Measurements from ENCODE around the gene IGSF8. TPM values are rescaled to one million over a fixed set of nuclear protein-coding genes. Genes with fewer than 3 reads are reported as not detected.
"Not testable (repeated sequence)": the region's sequence is repeated elsewhere in the genome, so short reads cannot be mapped to it uniquely, and the experiment has no call there.

IGSF8 gene
- total RNA-seq, 1 experiment from 2014 or later, result 14.0 TPM

- intact Hi-C loops (cut with micrococcal nuclease; ENCODE audit: unreplicated experiment), result no loop called here
Observed at GRCh38 chr1:160112357-160112756, 13.9 kb upstream of the IGSF8 start.

DNA sequence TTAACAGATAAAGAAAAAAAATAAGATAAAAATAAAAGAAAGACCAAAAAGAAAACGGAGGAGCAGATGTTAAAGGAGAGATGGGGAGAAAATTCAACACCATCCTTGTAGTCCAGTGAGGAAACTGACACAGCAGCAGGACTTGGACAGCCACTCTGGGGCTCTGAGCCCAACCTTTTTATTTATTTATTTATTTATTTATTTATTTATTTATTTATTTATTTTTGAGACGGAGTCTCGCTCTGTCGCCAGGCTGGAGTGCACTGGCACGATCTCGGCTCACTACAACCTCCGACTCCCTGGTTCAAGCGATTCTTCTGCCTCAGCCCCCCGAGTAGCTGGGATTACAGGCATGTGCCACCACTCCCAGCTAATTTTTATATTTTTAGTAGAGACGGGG, 13.0 kb upstream of the IGSF8 start:
- BruUV-seq (replicated peaks), result not testable (repeated sequence)

More at GRCh38 chr1:160112357-160112756, 13.9 kb upstream of the IGSF8 start:
- no TSS peak for BruUV-seq (replicated peaks)
- CTCF ChIA-PET, result interaction anchor here (0.5 to 0.6 kb wide), 2 partner anchors 11 to 34 kb away, joined by 3 to 5 read pairs; no protein-coding TSS in a partner anchor
- no peak for DNase-seq (ENCODE audit: low spot score)
- H3K9me3 ChIP-seq (ENCODE audit: low read depth, low read length, poor library complexity, severe bottlenecking), result no peaks in the 10 kb centered on the region
- peaks cover 5% of the 10 kb centered on the region for H3K4me1 ChIP-seq (ENCODE audit: insufficient read depth, low read length, poor library complexity, severe bottlenecking)
- H3K27ac ChIP-seq (ENCODE audit: low read depth, low read length, poor library complexity, severe bottlenecking), result no peak overlapping the region
- H3K36me3 ChIP-seq (ENCODE audit: insufficient read depth, low read length, poor library complexity, severe bottlenecking), result no peaks in the 10 kb centered on the region
- POLR2A ChIA-PET (ENCODE audit: low non-redundant PET), result no interaction called here
- H3K27me3 ChIP-seq (replicated peaks; ENCODE audit: insufficient read depth, low read depth, low read length, poor library complexity), result no peaks in the 10 kb centered on the region
- TF ChIP-seq CTCF (conservative IDR thresholded peaks at IDR 0.05; ENCODE audit: low read depth, low read length) (no peak), EZH2 (IDR thresholded peaks at IDR 0.05; ENCODE audit: borderline replicate concordance, low read depth, low read length, poor library complexity, severe bottlenecking) (no peak)
- H3K4me3 ChIP-seq (ENCODE audit: low read depth, low read length, poor library complexity, severe bottlenecking), result no peak overlapping the region

DNA sequence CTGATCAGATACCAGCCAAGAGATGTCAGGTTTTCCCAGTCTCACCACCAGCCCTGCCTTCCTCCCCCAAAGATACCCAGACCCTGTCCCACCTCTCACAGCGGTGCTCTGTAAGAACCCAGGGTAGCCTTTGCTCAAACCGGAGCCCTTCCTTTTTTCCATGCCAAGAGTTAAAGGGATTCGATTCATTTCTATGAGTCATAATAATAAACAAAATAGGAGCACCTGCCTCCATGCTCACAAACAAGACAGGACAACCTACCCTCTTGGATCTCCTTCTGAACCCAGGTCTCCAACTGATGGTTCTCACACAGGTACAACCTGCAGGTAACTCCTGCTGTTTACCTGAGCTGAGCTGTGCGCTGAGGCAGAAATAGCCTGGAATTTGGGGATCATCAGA, 11.3 kb upstream of the IGSF8 start:
- no peak for DNase-seq (ENCODE audit: low spot score)
- no peak overlapping the region for H3K27ac ChIP-seq (ENCODE audit: low read depth, low read length, poor library complexity, severe bottlenecking)
- no peak overlapping the region for H3K4me3 ChIP-seq (ENCODE audit: low read depth, low read length, poor library complexity, severe bottlenecking)
- ChIA-PET POLR2A (ENCODE audit: low non-redundant PET) (no interaction called here), CTCF (interaction anchor here (1.1 kb wide), 2 partner anchors 11 to 142 kb away, joined by 3 to 8 read pairs; partner anchors contain the start of gene IGSF8)
- BruUV-seq (replicated peaks), result no TSS peak
- intact Hi-C loops (cut with micrococcal nuclease; ENCODE audit: unreplicated experiment), result no loop called here
- TF ChIP-seq CTCF (conservative IDR thresholded peaks at IDR 0.05; ENCODE audit: low read depth, low read length), result no peak
- TF ChIP-seq EZH2 (IDR thresholded peaks at IDR 0.05; ENCODE audit: borderline replicate concordance, low read depth, low read length, poor library complexity, severe bottlenecking), result no peak
- H3K9me3 ChIP-seq (ENCODE audit: low read depth, low read length, poor library complexity, severe bottlenecking), result no peaks in the 10 kb centered on the region
- H3K27me3 ChIP-seq (replicated peaks; ENCODE audit: insufficient read depth, low read depth, low read length, poor library complexity), result no peaks in the 10 kb centered on the region
- peaks cover 5% of the 10 kb centered on the region for H3K4me1 ChIP-seq (ENCODE audit: insufficient read depth, low read length, poor library complexity, severe bottlenecking)
- H3K36me3 ChIP-seq (ENCODE audit: insufficient read depth, low read length, poor library complexity, severe bottlenecking), result no peaks in the 10 kb centered on the region

More for the DNA sequence above, 13.0 kb upstream of the IGSF8 start:
- H3K9me3 ChIP-seq (ENCODE audit: low read depth, low read length, poor library complexity, severe bottlenecking); H3K27me3 ChIP-seq (replicated peaks; ENCODE audit: insufficient read depth, low read depth, low read length, poor library complexity); CTCF ChIA-PET; H3K4me1 ChIP-seq (ENCODE audit: insufficient read depth, low read length, poor library complexity, severe bottlenecking); H3K27ac ChIP-seq (ENCODE audit: low read depth, low read length, poor library complexity, severe bottlenecking); DNase-seq (ENCODE audit: low spot score); H3K4me3 ChIP-seq (ENCODE audit: low read depth, low read length, poor library complexity, severe bottlenecking); H3K36me3 ChIP-seq (ENCODE audit: insufficient read depth, low read length, poor library complexity, severe bottlenecking); POLR2A ChIA-PET (ENCODE audit: low non-redundant PET); intact Hi-C loops (cut with micrococcal nuclease; ENCODE audit: unreplicated experiment): not testable (repeated sequence)

Measured in A673 (cell line).